GM18498 (cell line): ENCODE data around the gene CRAT.

ENCODE experiments used
- ATAC-seq: cut with Tn5 transposase; IDR thresholded peaks from one replicate; pipeline ENCODE4 v1.9.1; 2021; ENCODE audit warnings: mild to moderate bottlenecking, moderate library complexity; ENCODE audit not compliant: unreplicated experiment

The CRAT gene

GRCh38 chr9:129068990-129069861 is 41.4 kb downstream of the CRAT start:
- peak; percentile 84 for ATAC-seq

- ATAC-seq = no peak
Observed at GRCh38 chr9:129068110-129068509, 42.5 kb downstream of the CRAT start.

- no peak for ATAC-seq
Observed at GRCh38 chr9:129064499-129064908, 46.1 kb downstream of the CRAT start.

- no peak for ATAC-seq
Observed at GRCh38 chr9:129063061-129063460, 47.5 kb downstream of the CRAT start.

GRCh38 chr9:129060991-129061390 is 49.6 kb downstream of the CRAT start:
- ATAC-seq = no peak

GRCh38 chr9:129059796-129060785 is 50.5 kb downstream of the CRAT start:
- no peak for ATAC-seq

- no peak for ATAC-seq
Observed at GRCh38 chr9:129058965-129059795, 51.4 kb downstream of the CRAT start.

GRCh38 chr9:129054163-129054851 is 56.3 kb downstream of the CRAT start:
- ATAC-seq = no peak

GRCh38 chr9:129053020-129053419 is 57.6 kb downstream of the CRAT start:
- no peak for ATAC-seq

GRCh38 chr9:129052592-129052991 is 58.0 kb downstream of the CRAT start:
- no peak for ATAC-seq
